Hepatocyte (in vitro differentiated cells): ENCODE measurements around the gene ARSJ.

ENCODE experiments used
- EZH2 ChIP-seq: fragments of 200-600 bp; sonication (generic); IDR thresholded peaks from 2 replicates; pipeline ENCODE4 v1.6.1; 2016; ENCODE audit warnings: antibody characterized with exemption, mild to moderate bottlenecking, borderline replicate concordance
- EZH2phosphoT487 ChIP-seq: fragments of 200-600 bp; sonication (generic); IDR thresholded peaks from one replicate; pipeline ENCODE4 v1.6.1; 2018; ENCODE audit warnings: antibody characterized with exemption, mild to moderate bottlenecking, low read depth, moderate library complexity; ENCODE audit not compliant: unreplicated experiment, severe bottlenecking
- TF ChIP-seq, protein P1 (sequence below): fragments of 200-600 bp; sonication (generic); IDR thresholded peaks from 2 replicates; pipeline ENCODE4 v1.5.1; 2016; ENCODE audit warnings: antibody characterized with exemption, mild to moderate bottlenecking; ENCODE audit not compliant: poor library complexity

DNA sequence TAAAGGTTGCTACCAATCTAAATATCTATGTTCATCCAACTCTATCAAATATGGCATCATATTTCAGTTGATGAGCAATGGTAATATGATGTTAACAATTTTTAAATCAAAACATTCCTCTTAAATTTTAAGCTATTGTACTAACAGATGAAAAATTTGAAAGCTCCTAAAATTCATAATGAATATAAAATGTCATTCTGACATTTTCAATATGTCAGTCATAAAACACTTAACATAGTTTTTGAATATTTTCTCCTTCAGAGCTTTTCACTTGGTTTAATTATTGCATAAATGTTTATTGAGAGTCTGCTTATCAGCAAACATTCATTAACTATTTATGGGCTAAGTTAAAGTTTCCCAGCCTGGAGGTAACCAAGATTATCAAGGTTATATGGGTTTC, 11.8 kb downstream of the ARSJ start:
- TF ChIP-seq, protein P1, sequence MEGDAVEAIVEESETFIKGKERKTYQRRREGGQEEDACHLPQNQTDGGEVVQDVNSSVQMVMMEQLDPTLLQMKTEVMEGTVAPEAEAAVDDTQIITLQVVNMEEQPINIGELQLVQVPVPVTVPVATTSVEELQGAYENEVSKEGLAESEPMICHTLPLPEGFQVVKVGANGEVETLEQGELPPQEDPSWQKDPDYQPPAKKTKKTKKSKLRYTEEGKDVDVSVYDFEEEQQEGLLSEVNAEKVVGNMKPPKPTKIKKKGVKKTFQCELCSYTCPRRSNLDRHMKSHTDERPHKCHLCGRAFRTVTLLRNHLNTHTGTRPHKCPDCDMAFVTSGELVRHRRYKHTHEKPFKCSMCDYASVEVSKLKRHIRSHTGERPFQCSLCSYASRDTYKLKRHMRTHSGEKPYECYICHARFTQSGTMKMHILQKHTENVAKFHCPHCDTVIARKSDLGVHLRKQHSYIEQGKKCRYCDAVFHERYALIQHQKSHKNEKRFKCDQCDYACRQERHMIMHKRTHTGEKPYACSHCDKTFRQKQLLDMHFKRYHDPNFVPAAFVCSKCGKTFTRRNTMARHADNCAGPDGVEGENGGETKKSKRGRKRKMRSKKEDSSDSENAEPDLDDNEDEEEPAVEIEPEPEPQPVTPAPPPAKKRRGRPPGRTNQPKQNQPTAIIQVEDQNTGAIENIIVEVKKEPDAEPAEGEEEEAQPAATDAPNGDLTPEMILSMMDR: no peak
- no peak for TF ChIP-seq EZH2
- TF ChIP-seq EZH2phosphoT487: no peak
